HG03159 (cell line): ENCODE data around the gene FGFBP2.
"Not testable (repeated sequence)": the region's sequence is repeated elsewhere in the genome, so short reads cannot be mapped to it uniquely, and the experiment has no call there.

Experiments
- ATAC-seq: cut with Tn5 transposase; IDR thresholded peaks from one replicate; pipeline ENCODE4 v1.9.1; 2021; ENCODE audit warnings: mild to moderate bottlenecking, moderate library complexity; ENCODE audit not compliant: unreplicated experiment

FGFBP2 gene

DNA sequence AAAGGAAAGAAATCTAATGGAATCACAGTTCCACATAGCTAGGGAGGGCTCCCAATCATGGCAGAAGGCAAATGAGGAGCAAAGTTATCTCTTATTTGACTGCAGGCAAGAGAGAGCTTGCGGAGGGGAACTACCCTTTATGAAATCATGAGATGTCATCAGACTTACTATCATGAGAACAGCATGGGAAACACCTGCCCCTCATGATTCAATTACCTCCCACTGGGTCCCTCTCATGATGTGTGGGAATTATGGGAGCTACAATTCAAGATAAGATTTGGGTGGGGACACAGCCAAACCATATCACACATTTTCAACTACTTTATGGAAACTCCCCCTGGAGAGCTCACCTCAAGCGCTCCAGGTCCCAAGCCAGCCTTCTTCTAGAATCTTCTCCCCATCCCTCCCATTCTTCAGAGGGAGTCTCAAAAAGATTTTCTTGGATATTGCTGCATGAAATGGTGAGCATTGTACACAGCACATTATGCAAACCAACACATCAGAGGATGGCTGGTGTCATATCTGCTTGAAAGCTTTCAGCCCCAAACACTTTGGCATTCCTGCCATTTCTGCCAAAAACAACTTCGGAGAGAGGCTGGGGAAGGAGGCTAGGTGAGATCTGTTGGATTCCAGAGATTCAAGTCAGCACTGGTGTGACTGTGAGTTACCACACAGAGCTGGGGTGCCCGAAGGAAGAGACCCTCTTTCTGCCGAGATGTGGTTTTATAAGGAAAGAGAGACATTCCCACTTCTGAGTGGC is 31.3 kb downstream of the FGFBP2 start:
- ATAC-seq: no peak

GRCh38 chr4:15930314-15930713 is 32.7 kb downstream of the FGFBP2 start:
- no peak for ATAC-seq

DNA sequence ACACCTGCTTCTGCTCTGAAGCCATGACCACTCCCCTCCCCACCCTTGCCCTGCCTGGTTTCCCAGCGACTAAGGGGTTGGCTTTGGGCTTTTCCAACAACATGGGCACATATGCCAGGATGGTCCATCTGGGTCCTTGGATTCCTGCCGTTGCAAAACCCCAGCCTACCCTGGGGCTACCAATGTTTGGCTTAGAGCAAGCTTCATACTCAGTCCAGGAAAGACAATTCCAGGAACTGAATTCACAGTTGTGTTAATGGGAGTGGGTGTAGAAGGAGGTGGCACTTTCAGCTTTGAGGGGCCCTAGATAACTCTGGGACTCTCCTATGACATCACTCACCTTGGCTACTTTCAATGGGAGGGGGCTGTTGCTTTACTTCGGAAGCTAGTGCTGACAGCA is 33.4 kb downstream of the FGFBP2 start:
- ATAC-seq: no peak

- no peak for ATAC-seq
These were observed 34.1 kb downstream of the FGFBP2 start for GRCh38 chr4:15928883-15929282.

GRCh38 chr4:15926486-15926885 is 36.5 kb downstream of the FGFBP2 start:
- ATAC-seq: no peak

DNA sequence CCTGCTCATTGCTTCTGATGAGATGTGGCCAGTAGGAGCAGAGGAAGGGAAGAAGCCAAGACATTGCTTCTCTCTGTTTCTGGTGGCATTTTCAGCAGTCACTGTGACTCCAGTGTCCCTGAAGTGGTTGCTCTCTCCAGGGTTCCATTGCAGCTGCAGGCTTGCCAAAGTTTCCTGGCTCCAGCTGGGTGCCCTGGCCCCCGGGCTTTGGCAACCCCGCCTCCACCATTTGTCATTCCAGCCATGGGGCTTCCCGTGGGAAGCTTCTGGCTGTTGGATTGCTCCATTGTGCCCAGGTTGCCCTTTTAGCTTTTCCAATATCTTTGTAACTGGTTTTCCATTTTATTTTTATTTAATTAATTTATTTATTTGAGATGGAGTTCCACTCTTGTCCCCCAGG is 37.1 kb downstream of the FGFBP2 start:
- no peak for ATAC-seq

DNA sequence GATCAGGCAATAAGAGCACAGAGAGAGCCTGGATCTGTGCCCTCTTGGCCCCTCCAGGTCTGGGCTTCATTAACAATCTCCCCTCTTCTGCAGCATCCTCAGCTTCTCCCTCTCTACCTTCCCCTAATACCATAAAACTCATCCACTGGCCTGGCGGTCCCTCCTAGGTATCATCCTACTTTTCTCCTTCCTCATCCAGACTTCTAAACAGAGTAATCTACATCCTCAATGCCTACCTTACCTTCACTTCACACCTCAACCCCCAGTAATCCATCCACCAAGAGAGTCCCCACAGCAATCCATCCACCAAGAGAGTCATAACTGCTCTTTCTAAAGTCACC is 41.4 kb downstream of the FGFBP2 start:
- no peak for ATAC-seq

DNA sequence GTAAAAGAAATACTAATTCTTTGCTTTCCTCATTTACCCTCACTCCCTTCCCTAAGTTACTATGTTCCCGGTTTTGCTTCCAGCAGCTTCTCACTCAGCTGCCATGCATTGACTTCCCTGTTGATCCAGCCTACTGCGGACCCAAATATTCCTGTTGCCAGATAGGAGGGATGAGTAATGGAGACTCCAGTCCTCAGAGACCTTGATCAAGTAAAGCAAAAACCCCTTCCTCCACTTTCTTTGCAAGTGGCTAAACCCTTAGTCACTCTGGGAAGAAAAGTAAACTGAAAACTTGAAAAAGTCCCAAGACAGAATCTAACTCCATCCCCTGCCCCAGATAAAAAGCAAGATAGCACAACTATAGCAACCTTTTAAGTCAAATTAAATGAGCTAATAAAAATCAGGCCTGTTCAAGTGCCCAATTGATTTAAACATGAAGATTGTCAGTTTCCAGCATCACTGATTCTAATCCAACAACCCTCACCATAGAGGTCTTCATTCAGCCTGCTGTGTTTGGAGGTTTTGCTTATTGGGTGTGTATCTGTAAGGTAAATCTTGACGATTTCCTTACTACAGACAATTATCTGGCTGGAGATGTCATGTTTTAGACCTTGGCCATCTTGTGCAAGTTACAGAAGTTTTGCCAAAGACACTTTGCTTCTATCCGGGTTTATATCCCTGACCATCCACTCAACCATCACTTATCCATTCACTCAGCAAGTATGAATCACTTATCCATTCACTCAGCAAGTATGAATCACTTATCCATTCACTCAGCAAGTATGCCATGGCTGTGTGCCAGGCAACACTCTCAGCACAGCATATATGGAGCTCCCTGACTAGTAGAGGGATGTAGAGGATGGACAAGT is 42.0 kb downstream of the FGFBP2 start:
- ATAC-seq: no peak

DNA sequence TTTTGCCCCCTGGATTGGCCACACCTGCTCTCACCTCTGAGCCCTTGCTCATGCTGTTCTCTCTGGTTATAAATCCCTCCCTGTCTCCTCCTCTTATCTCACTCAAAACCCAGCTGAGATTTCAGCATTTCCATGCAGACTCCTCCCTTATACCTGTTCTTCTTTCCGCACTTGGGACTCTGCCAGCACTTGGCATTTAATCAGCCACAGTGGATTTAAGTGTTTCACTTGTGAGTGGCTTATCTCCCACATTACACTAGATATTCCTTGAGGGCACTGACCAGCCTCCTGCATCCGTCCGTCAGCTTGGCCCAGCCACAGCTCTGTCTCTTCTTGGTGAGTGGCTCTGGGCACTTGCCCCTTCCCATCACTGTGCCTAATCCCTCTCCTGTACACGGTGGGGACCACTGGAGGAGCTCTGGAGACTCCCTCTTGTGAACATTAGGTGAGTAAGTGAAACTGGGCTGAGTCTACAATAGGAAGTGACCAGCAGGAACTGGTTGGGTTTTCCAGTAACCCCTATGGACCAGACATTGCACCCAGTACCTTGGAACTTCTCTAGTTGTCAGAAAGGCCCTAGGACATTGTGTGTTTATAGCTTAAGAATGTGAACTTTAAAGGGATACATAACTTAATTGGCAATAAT is 44.4 kb downstream of the FGFBP2 start:
- ATAC-seq: no peak

DNA sequence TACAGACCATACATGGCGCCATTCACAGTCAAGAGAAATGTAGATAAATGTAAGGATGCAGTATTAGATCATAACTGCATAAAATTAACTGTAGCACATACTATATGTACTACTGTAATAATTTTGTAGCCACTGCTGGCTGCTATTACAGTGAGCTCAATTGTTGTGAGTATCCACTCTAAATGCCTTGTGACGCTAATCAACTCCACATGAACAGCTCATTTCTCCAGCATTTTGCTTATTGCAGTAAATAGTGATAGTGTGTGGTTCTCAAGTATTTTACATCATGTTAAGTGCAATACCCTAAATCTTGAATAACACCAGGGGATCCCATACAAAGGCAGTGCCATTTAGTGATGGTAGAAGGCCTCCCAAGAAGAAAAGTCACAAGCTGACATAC is 45.7 kb downstream of the FGFBP2 start:
- ATAC-seq: no peak

DNA sequence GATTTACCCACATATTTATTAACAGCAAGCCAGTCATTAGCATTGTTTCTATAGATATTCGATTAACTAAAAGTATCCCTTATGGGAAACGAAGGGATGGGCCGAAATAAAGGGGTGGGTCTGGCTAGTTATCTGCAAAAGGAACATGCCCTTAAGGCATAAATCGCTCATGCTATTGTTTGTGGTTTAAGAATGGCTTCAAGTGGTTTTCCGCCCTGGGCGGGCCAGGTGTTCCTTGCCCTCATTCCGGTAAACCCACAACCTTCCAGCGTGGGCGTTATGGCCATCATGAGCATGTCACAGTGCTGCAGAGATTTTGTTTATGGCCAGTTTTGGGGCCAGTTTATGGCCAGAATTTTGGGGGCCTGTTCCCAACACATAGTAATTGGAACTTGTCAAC is 46.6 kb downstream of the FGFBP2 start:
- ATAC-seq: not testable (repeated sequence)

- ATAC-seq: no peak
These were observed 48.2 kb downstream of the FGFBP2 start for GRCh38 chr4:15914736-15915135.

DNA sequence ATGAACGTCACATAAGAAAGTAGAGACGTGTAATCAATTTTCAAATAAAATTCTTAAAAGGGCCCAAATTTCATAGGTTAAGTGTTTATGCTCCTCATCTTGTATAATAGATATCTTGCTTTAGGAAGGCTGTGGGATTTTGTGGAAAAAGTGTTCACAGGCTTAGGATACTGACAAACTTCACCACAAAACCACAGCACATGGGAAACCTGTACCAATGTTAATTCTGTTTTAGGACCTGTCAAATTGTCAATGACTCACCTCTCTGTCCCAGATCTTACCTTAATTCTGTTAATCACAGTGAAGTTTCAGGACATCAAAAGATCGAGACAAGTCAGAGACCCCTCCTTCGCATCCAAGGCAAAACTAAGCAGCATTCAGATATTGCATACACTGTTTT is 48.7 kb downstream of the FGFBP2 start:
- ATAC-seq: no peak

- no peak for ATAC-seq
These were observed 49.4 kb downstream of the FGFBP2 start for GRCh38 chr4:15913631-15913970.

DNA sequence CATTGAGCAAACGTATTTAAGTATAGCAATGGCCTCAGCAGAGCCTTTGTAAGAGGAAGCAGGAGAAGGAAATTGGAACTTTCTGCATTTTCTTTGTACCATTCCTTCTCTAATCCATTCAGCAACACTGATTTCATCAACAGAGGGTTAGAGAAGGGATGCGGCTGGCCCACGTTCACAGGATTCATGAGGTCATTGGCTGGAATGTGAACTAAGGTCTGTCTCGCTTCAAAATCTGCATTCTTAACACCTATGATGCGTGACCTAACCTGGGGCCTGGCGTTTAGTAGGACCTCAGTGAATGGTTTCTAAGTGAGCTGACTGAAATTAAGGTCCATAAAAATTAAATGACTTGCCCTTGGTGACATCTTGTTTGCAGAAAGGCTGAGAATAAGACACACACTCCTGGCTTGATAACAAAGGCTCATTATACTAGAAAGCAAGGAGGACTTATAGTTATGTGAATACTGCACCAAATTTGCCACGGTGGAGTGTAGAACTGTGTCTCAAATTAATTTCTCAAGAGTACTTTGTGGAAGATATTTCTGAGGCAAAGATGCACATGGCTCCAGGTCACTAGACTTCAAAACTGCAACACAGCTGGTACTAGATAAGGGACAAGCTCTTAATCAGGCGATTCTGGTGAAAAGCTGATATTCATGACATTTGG is 49.9 kb downstream of the FGFBP2 start:
- ATAC-seq: no peak

DNA sequence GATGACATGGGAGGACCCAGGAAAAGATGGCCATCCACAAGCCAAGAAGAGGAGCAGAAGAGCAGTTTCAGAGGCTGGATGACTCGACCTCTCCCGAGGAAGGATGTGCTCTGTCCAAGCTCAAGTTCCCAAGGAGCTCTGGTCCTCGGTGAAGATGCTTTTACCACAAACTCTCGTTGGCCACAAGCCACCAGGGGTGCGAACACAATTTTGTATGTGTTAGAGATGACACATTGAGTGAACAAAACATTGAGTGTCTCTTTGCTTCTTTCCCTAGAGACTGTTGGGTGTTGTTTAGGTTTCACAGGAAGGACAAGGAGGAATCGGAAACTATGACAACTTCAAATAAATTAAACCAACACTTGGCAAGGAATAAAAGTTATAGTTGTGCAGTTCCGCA is 50.7 kb downstream of the FGFBP2 start:
- no peak for ATAC-seq
